Uterus (tissue), 2 donors: ENCODE results near the gene PLPP6.

Experiments
- CTCF ChIP-seq, 4 experiments: fragments of 200-600 bp in 2 of 4; fragments of 450-650 bp in 2 of 4; sonication (generic) in 2 of 4; IDR thresholded peaks; one replicate each; pipeline ENCODE4 v1.5.1; 2016 to 2019; ENCODE audit warnings: antibody characterized with exemption in 4 of 4, mild to moderate bottlenecking in 2 of 4, moderate library complexity in 1 of 4
- POLR2A ChIP-seq, 2 donors: fragments of 450-650 bp; IDR thresholded peaks; one replicate each; pipeline ENCODE4 v1.6.1; 2016; ENCODE audit warnings: antibody characterized with exemption in 2 of 2, mild to moderate bottlenecking in 1 of 2, moderate library complexity in 1 of 2

- TF ChIP-seq CTCF (IDR thresholded peaks at IDR 0.05) (no peak), POLR2A (IDR thresholded peaks at IDR 0.05) (no peak)
Observed at GRCh38 chr9:4654538-4654937, 7.6 kb upstream of the PLPP6 start.
